KG1 (cell line): ENCODE results near the gene PGC.
"Not testable (repeated sequence)": the region's sequence is repeated elsewhere in the genome, so short reads cannot be mapped to it uniquely, and the experiment has no call there.

Experiments
- DNase-seq: peaks from one replicate; lab custom pipeline; 2025; lab: John Stamatoyannopoulos, UW

The PGC gene

DNA sequence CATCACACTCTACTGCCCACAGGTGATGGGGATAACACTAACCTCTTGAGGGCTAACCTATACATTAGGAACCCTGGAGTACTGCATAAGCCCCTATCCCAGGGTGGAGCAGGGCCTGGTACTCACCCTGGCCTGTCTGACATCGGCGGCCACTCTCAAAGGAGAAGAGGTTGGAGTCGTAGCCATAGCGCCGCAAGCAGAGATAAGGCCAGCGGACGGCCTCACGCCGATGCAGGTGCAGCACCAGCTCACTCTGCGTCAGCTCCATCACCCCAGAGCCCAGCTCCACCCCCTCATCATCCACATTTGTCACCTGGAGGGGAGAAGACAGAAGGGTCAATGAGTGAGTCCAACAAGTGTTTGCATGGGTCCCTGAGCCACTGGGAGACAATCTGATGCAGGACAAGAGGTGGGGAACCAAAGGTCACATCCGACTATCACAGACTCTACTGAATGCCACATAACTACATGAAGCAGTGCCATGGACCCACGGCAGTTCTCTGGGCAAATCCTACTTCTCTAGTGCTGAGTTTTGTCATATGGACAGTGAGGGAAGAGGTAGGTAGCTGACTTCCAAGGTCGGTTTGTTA, 28.2 kb upstream of the PGC start:
- no peak for DNase-seq

DNA sequence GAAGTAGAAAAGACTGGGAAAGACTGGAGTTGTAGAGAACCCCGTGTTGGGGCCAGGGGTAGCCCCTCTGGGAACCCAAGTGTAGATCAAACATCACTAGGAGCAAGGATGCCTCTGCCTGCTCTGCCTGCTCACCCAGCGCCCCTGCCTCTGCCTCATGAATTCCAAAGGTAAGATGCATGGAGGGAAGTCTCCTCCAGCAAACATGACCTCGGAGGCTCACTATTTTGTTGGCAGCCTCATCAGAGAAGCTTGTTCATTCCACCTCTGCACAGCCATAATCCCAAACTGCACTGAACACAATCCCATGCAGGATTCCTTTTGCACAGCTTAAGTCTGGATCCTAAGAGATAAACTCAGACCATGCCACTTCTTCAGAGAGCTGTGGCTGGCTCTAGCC, 27.6 kb upstream of the PGC start:
- DNase-seq, result no peak

DNA sequence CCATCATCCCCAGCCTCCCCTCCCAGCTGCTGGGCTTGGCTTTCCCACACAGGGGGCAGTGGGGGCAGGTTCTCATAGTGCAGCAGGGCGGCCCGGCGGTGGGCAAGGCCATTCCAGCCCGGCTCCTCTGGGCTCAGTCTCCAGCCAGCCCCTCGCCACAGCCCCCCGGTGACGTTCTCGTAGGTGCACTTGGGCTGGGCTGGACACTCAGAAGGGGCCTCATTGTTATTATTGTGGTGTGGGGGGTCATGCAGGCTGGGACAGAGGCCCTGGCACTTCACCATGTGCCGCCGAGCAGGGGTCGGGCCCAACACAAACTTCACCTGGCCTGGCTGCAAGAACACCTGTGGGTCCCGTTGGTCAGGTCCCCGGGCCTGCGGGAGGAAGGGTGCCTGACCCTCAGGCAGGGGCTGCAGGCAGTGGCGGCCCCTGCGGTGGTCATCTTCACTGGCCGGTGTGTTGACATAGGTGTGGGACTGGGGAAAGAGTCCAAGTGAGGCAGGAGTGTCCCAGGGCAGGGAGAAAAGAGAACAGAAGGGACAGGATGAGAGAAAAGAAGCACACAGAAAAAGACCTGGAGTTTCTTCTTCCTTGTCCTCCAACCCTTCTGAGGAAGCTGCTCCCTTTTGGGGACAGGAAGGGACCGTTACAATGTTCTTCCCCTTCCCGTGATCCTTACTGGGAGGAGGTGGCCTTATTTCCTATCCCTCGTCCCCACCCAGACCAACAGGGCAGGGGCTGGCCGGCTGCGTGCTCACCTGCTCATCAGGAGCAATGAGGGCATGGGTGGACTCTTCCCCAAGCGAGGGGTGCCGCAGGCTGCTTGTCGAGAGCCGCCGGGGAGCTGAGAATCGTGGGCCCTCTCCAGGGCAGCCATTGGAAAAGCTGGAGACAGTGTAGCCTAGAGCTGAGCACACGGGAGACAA, 24.1 kb upstream of the PGC start:
- DNase-seq, result no peak

DNA sequence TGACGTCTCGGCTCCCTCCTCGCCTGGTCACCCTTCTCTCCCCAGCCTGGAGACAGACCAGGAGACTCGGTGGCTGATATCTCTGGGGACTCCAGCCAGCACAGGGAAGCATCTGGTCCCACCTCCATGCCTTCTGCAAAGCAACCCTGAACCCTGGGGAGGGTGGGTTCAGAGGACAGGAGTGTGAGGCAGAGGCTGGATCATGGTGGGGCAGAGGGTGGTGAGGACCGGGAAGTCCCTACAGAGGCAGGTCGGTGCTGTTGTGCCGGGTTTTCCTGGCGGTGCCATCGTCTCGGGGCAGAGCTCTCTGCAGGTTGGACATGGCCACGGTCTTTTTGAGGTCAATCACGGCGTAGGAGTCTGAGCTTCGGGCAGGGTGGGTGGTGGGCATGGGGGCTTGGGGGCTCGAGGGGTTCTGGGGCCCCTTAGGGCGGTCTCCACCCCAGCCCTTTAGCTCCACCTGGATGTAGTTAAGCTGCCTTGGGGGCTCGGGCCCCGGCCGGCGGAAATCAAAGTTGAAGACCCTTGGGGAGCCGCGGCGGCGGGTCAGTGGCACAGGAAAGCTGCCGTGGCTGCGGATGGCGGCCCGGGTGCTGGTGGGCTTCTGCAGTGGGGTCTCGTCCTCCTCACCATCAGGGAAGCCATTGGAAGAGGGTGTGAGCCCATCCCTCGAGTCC, 23.3 kb upstream of the PGC start:
- DNase-seq, result no peak

DNA sequence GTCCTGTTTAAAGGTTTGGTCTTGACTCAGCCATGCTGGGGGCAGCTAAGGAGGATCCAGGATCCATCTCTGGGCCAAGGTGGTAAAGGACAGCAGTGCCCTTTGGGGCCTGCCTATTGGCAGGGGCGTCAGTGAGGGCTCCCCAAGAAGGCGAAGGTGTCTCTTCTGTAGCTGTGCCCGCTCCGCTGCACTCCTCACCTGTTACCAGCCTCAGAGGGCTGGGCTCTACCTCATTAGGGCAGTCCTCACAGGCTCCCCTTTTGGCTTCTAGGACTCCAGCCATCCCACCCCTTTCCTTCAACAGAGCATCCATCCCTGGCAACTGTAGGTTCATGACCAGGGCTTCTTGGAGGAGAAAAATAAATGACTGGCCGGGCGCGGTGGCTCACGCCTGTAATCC, 22.2 kb upstream of the PGC start:
- DNase-seq, result no peak

DNA sequence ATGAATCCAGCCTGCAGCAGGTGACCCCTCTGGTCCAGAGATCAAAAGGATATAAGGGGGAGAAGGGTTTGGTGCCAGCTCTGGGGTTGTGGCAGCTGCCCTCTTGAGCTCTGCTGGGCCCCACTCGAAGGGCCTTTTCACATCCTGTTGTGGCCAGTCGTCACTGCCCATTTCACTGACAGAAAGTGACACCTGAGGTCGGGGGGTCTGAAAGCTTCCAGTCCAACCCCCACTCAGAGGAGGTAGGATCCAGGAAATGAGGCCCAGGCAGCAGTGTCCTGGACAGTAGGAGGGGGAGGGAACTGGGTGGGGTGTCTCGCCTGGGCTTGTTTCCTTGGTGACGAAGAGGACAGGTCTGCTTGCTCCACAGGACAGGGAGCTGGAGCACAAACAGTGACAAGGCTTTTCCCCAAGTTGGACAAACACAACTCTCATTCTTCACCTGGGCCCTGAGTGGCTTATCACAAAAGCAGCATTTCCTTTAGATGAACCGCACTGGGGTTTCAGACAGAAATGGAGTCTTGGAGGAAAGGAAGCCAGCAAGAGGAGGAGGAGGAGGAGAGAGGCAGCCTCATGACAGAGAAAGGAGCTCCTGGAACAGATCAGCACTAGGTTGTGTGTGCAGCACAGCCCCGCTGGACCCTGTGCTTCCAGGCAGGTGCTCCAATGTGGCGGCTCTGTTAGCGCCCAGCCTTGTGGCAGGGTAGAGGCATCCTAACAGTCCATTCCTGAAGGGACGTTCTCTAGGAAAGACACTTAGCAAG, 21.5 kb upstream of the PGC start:
- no peak for DNase-seq

DNA sequence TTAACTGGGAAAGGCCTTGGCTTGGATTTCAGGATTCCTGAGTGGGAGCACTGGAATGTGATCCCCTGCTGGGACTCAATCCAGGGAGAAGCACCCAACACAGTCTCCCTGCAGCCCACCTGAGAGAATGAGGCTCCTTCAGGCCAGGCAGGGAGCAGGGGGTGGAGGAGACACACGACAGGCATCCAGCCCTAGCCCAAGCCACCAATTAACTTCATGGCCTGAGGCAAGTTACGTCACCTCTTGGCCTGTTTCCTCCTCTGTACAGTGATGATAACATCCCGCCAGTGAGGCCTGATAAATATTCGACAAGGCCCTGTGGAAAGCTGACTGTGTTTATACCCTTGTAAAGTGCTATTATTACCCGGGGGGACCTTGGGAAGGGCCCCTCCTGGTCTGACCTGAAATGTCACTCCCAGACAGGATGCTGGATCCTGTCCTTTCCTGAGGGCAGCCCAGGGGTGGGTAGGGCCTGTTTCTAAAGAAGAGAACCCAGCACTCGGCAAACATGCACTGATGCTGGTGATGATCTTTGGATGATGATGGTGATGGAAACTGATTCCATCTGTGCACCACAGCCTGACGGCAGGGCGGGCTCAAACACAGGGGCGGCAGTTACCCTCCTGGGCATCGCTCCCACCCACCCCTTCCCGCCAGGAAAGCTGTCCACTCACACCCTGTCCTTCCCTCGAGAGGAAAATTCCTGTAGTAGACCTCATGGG, 20.1 kb upstream of the PGC start:
- DNase-seq, result no peak

DNA sequence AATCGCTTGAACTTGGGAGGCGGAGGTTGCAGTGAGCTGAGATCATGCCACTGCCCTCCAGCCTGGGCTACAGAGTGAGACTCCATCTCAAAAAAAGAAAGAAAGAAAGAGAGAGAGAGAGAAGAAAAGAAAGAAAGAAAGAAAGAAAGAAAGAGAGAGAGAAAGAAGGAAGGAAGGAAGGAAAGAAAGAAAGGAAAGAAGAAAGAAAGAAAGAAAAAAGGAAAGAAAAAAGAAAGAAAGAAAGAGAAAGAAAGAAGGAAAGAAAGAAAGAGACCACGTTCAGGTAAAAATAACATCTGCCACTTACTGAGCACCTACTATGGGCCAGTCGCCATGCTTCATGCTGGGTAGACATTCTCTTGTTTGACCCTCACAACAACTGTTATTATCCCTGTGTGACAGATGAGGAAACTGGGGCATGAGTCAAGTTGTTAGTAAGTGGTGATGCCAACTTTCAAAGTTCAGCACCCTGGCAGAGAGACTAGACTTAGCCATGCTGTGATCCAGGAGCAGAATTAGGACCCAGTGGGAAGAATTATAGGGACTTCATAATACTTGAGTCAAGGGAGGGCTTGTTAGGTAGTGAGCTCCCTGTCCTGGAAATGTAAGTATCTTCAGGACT, 19.0 kb upstream of the PGC start:
- not testable (repeated sequence) for DNase-seq

DNA sequence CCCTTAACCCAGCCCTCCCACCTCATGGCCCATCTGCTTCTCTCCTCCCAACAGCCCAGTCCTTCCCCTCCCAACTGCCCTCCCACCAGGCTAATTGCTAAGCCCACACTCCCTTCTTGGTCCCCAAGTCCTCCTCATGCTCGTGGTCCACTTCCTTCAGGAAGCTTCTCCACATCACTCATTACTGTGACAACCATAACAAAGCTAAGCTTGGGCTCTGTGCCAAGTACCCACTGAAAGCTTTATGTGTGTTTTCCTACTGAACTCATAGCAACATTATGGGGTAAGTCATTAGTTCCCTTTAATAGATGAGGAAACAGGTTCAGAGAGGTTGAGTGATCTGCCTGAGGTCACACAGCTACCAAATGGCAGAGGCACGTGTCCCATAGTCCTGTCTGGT, 16.3 kb upstream of the PGC start:
- no peak for DNase-seq

DNA sequence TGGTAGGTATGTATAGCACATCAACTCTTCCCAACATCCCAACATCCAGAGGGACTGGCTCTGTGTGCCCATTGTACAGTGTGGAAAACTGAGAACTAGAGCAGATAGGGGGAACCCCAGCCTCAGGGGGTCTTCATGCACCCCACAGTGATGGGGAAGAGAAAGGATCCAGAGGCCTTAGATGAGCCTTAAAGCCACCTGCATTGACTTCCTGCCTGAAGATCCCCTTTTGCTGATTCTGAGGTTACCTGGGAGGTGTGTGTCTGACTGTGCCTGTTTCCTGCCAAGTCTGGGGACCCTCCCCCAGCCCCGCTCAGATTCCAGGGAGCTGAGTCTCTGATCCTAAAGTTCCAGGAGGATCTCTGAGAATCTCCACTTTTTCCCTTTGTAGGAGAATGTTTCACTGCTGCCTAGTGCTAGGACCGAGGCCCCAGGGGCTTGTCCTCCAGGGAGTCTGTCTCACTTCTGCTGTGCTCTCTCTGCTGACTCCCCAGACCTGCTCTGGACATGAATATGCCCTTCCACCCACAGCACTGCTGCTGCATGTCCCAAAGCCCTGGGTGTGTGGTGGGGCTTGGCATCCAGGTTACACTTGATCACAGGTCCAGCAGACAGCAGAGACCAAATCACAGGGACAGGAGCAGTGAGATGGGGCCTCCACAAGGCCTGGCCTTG, 12.8 kb upstream of the PGC start:
- no peak for DNase-seq

DNA sequence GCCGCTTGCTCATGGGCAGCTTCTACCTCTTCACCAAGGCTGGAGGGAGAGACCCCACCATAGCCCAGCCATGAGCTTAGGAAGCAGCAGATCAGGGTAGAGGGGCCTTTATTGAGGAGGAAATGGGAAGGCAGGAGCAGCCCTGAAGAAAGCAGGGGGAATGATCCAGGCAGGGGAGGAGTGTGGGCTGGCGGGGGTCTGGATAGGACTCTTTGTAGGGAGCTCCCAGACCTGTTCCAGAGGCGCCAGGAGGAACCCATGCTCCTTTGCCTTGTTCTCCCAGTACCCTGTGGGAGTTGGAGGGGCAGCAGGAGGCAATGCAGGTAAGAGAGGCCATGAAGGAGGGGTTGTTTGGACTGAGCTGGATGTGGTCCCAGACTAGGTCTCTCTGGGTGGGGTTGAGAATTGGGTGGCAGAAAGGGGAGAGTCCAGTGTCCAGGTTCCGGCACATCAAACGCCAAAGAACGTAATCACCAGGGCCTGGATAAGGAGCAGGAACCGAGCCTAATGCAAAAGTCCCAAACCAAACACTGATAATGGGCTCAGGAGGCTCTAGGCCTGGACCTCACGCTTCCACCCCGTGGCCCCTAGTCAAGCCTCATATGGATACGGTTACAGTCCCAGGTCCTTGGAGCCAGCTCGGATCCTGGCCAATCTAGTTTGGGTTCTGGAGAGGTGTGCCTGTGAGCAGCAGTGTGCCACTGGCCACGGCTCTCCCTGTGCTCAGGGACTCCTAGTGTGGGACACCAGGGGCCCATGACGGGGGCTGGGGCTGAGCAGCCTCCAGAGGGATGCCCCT, 12.1 kb upstream of the PGC start:
- no peak for DNase-seq

DNA sequence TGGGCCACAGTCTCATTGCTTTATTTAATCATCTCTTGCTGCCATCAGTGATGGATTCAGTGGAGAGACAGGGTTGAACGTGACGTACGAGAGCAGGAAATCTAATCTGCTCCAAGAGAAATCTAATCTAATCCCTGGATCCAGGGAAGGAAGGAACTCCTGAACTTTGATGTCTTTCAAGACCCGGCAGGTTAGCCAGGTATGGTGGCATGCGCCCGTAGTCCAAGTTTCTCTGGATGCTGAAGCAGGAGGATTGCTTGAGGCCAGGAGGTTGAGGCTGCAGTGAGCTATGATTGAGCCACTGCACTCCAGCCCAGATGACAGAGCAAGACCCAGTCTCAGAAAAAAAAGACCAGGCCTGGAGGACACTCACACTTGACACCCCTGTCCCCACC, 11.4 kb upstream of the PGC start:
- no peak for DNase-seq

DNA sequence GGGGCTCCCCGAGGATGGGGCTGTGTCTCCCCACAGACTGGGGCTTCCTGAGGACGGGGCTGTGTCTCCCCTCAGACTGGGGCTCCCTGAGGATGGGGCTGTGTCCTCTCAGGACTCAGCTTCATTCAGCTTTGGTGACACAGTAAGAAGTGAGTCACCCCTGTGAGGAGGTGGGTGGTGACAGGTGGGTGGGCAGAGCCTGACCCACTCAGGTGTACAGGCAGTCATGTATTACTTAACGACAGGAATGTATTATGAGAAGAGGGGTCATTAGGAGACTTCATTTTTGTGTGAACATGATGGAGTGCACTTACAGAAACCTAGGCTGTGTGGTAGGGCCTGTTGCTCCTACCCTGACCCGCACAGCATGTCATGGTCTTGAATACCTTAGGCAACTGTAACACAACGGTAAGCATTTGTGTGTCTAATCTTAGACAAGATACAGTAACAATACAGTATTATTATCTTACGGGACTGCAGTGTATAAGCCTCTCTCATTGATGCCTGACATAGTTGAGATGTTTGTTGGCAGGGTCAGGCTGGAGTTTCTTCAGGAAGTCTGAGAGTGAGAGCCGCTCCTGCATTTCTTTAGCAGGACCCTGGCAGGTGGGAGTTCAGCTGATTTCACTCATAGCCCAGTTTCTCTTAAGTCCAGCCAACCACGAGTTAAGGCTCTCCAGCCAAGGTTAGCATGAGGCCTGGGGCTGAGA, 10.9 kb upstream of the PGC start:
- no peak for DNase-seq

DNA sequence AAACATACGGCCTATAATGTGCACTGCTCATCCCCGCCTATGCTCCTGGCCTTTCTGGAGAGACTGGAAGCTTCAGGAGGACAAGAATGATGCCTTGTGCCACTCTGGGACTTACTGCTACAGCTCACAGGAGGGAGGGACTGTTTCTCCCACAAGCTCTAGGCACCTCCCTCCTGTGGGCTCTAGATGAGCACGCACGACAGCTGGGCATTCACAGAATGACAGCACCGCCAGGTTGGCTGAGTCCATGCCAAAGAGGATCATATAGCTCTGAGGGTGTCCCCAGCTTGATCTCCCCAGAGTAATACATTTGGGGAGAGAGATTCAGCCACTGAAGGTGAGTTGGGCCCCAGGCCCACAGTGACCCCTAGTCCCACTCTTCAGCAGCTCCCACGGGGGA, 10.1 kb upstream of the PGC start:
- DNase-seq, result no peak

DNA sequence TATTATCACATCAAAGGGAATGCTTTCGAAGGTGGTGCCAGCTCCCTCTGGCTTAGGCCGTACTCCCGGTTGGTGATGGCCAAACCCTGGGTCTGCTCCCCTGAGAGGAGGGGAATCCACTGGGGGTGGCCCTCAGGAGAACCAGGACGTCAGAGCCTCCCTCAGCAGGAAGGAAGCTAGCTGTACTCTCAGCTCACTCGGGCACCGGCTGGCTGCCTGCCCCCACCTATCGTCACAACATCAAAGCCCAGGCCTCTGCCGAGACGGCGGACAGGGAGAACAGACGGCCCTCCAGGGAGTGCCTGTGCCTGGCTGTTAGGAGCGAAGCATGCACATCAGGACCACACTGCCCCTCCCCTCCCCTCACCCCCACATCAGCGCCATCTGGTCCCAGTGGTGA, 9.2 kb upstream of the PGC start:
- DNase-seq, result no peak

DNA sequence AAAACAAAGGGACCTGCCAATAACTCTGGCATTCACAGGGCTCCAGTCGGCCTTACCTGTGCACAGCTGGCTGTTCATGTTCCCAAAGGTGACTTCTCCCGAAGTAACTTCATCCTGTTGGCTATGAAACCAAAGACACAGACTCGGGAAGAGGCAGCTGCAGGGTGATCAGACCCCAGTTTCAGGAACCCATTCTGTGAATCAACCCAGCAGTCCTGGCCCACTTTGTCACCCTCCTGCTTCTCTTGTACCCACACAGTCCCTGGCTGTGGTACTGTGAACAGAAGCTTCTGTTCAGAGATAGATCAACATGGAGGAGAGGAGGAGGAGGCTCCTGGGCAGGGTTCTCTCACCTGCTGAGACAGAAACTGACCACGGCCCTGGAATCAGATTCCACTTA, 8.7 kb upstream of the PGC start:
- no peak for DNase-seq

DNA sequence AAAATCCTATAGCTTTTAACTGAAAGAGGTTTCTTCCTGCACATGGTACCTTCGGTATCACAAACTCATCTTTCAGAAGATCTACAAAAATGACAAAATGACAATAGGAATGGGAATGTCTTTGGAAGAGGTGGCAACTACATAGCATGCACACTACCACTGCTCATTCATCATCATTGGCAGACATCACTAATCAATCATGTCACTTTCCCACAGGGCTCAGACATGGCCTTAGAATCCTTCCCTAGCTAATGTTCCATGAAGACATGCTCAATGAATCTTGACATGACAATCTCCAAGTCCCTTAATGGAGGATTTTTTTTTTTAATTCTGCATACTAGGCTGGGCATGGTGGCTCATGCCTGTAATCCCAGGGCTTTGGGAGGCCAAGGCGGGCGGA, 3.2 kb upstream of the PGC start:
- DNase-seq, result no peak

DNA sequence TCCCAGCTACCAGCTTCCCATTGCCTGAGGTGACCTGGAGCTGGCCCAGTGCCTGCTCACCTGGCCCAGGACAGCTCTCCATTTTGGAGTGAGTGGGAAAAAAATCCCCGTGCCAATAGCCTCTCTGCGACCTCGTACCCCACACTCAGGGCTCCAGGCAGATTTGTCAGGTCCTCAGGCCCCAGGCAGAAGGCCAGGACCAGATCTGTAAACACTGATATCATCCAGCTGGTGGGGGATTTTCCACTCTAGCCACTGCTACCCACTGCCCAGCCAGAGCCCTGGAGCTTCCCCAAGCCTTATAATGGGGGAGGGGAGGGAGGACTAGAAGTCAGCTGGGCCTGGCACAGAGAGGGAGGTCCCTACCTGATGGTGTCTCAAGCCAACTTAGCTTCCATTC, 1.3 kb upstream of the PGC start:
- no peak for DNase-seq

DNA sequence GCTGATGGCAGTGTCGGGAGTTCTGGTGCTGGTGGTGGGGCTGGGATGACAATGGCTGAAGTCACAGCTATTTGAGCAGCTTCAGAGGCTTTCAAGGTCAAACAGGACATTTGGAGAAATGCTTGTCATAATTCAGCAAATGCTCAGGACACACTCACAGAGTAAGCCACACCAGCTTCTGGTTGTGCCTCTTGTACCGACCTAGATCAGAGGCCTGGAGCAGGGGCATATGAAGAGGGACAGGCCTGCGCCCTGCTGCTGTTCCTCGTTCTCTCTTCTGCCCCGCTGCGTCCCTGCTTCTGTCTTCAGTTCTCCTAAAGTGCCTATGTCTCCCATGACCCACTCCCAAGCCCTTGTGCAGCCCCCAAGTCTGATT, 893 bp upstream of the PGC start:
- no peak for DNase-seq
